ENCODE data around the gene ZFHX3. TPM values are rescaled to one million over a fixed set of nuclear protein-coding genes. Genes with fewer than 3 reads are reported as not detected.

Gene ZFHX3
- total and polyA plus RNA-seq, 2 donors from 2014 or later = 2.3 to 29.3 TPM

DNA sequence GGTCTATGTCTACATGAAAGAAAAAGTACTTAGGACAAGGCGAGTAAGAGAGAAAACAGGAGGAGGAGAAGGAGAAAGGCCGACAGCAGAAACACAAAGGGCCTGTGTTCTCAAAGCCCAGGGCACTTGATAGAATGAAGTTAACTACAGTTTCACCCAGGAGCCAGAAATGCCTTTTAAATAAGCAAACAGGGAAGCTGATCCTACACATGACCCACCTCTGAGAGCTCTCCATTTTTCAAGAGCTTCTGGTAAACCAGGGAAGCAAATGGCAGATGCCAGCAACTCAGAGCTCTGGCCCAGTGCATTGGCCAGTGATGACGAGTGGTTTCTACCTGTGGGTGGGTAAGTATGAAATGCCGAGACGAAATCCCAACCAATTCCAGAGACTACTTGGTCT, 163.4 kb downstream of the ZFHX3 start:
- no peak overlapping the region for H3K27ac ChIP-seq (ENCODE audit: low read depth in 2 of 2, low read length in 2 of 2)

GRCh38 chr16:72884037-72884436, 163.9 kb downstream of the ZFHX3 start:
- no peak overlapping the region for H3K27ac ChIP-seq (ENCODE audit: low read depth in 2 of 2, low read length in 2 of 2)
- DNase-seq = no peak
- TF ChIP-seq, protein P1, sequence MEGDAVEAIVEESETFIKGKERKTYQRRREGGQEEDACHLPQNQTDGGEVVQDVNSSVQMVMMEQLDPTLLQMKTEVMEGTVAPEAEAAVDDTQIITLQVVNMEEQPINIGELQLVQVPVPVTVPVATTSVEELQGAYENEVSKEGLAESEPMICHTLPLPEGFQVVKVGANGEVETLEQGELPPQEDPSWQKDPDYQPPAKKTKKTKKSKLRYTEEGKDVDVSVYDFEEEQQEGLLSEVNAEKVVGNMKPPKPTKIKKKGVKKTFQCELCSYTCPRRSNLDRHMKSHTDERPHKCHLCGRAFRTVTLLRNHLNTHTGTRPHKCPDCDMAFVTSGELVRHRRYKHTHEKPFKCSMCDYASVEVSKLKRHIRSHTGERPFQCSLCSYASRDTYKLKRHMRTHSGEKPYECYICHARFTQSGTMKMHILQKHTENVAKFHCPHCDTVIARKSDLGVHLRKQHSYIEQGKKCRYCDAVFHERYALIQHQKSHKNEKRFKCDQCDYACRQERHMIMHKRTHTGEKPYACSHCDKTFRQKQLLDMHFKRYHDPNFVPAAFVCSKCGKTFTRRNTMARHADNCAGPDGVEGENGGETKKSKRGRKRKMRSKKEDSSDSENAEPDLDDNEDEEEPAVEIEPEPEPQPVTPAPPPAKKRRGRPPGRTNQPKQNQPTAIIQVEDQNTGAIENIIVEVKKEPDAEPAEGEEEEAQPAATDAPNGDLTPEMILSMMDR (IDR thresholded peaks at IDR 0.05; ENCODE audit: borderline replicate concordance, extremely low read depth, insufficient read depth) = no peak
- FAIRE-seq = no peak
- H3K4me3 ChIP-seq (ENCODE audit: low read length in 3 of 3) = no peak overlapping the region
- no peaks in the 10 kb centered on the region for H3K27me3 ChIP-seq (ENCODE audit: control insufficient read depth, insufficient read depth, low read length)
- intact Hi-C loops (cut with DNase I) = no loop called here
- H3K9me3 ChIP-seq (ENCODE audit: control insufficient read depth in 2 of 3, insufficient read depth in 1 of 3, low read length in 3 of 3) = no peaks in the 10 kb centered on the region
- peaks cover 3 to 9% (median 8%) of the 10 kb centered on the region in 3 donors for H3K36me3 ChIP-seq (ENCODE audit: control insufficient read depth in 2 of 3, insufficient read depth in 3 of 3, low read length in 3 of 3)
- H3K9ac ChIP-seq (ENCODE audit: low read length in 3 of 3) = no peak overlapping the region
- H3K4me1 ChIP-seq (ENCODE audit: control insufficient read depth in 2 of 3, insufficient read depth in 2 of 3, low read depth in 1 of 3, low read length in 3 of 3) = peaks cover 0 to 3% (median 0%) of the 10 kb centered on the region in 3 donors

More for the DNA sequence above, 163.4 kb downstream of the ZFHX3 start:
- H3K27me3 ChIP-seq (ENCODE audit: control insufficient read depth, insufficient read depth, low read length) = no peaks in the 10 kb centered on the region
- H3K4me1 ChIP-seq (ENCODE audit: control insufficient read depth in 2 of 3, insufficient read depth in 2 of 3, low read depth in 1 of 3, low read length in 3 of 3) = peaks cover 0 to 3% (median 0%) of the 10 kb centered on the region in 3 donors
- H3K9me3 ChIP-seq (ENCODE audit: control insufficient read depth in 2 of 3, insufficient read depth in 1 of 3, low read length in 3 of 3) = no peaks in the 10 kb centered on the region
- H3K4me3 ChIP-seq (ENCODE audit: low read length in 3 of 3) = no peak overlapping the region
- TF ChIP-seq, protein P1 (IDR thresholded peaks at IDR 0.05; ENCODE audit: borderline replicate concordance, extremely low read depth, insufficient read depth) = no peak
- intact Hi-C loops (cut with DNase I) = no loop called here
- H3K36me3 ChIP-seq (ENCODE audit: control insufficient read depth in 2 of 3, insufficient read depth in 3 of 3, low read length in 3 of 3) = peaks cover 3 to 9% (median 8%) of the 10 kb centered on the region in 3 donors
- H3K9ac ChIP-seq (ENCODE audit: low read length in 3 of 3) = no peak overlapping the region
- DNase-seq (no peak), FAIRE-seq (no peak)

DNA sequence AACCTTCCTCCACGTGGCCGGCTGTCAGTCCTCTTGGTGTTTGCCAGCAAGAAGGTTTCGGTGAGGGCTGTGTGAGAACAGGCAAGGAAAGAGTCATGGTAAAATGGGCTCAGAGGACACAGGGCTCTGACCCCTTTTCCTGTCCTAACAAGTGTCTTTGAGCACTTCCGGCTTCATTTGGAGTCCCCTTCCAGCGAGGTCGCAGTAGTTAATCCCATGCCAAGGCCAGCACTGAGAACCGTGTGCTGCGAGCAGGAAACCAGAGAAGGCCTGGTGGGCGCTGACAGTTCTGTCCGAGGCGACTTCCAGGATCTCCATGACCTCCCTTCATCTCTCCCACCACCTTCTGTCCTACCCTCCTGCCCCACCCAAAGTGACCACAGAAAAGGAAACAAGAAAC, 168.1 kb downstream of the ZFHX3 start:
- intact Hi-C loops (cut with DNase I) = no loop called here
- Histone ChIP-seq H3K36me3 (ENCODE audit: control insufficient read depth in 2 of 3, insufficient read depth in 3 of 3, low read length in 3 of 3) (no peaks in the 10 kb centered on the region), H3K27ac (ENCODE audit: low read depth in 2 of 2, low read length in 2 of 2) (no peak overlapping the region), H3K27me3 (ENCODE audit: control insufficient read depth, insufficient read depth, low read length) (no peaks in the 10 kb centered on the region), H3K4me3 (ENCODE audit: low read length in 3 of 3) (no peak overlapping the region), H3K9me3 (ENCODE audit: control insufficient read depth in 2 of 3, insufficient read depth in 1 of 3, low read length in 3 of 3) (no peaks in the 10 kb centered on the region), H3K4me1 (ENCODE audit: control insufficient read depth in 2 of 3, insufficient read depth in 2 of 3, low read depth in 1 of 3, low read length in 3 of 3) (peaks cover 5 to 16% (median 10%) of the 10 kb centered on the region in 3 donors), H3K9ac (ENCODE audit: low read length in 3 of 3) (no peak overlapping the region)
- TF ChIP-seq, protein P1 (IDR thresholded peaks at IDR 0.05; ENCODE audit: borderline replicate concordance, extremely low read depth, insufficient read depth) = no peak
- FAIRE-seq = no peak
- DNase-seq = no peak

All from kidney (tissue), 14 donors.